ENCODE measurements around the gene S100A7A. TPM values are rescaled to one million over a fixed set of nuclear protein-coding genes. Genes with fewer than 3 reads are reported as not detected.

S100A7A gene
- polyA plus RNA-seq (2013, experiment 1 of 2) = not detected
- not detected for polyA plus RNA-seq (2013, experiment 2 of 2)

- no peak within 1 kb of the TSS for H3K4me3 ChIP-seq (ENCODE audit: low read length)
- H3K36me3 ChIP-seq (ENCODE audit: insufficient read depth, low read length) = no peaks in the 10 kb centered on the region
- H3K4me1 ChIP-seq (ENCODE audit: insufficient read depth, low read length) = no peaks in the 10 kb centered on the region
- H3K9ac ChIP-seq (ENCODE audit: low read depth, low read length) = no peak within 1 kb of the TSS
- no peaks in the 10 kb centered on the region; the same call in 1 of the 2 replicates for H3K27me3 ChIP-seq (ENCODE audit: insufficient read depth, low read length)
- no peak within 1 kb of the TSS for H3K27ac ChIP-seq (ENCODE audit: low read depth, low read length)
- WGBS = 82% methylated on average over 6 of the region's 6 CpGs
- no peaks in the 10 kb centered on the region for H3K9me3 ChIP-seq (ENCODE audit: insufficient read depth, low read depth, low read length)
Observed at GRCh38 chr1:153415850-153416570, at the start of gene S100A7A. Gene S100A7A, plus strand, starts transcription at chr1:153416520. Its CDS starts 1,563 bp downstream, at chr1:153418083.

- H3K27ac ChIP-seq (ENCODE audit: low read depth, low read length) = no peak overlapping the region
- H3K4me1 ChIP-seq (ENCODE audit: insufficient read depth, low read length) = no peaks in the 10 kb centered on the region
- no peak overlapping the region for H3K4me3 ChIP-seq (ENCODE audit: low read length)
- H3K9ac ChIP-seq (ENCODE audit: low read depth, low read length) = no peak overlapping the region
- WGBS = 80% methylated on average over 2 of the region's 2 CpGs
- no peaks in the 10 kb centered on the region; the same call in 1 of the 2 replicates for H3K27me3 ChIP-seq (ENCODE audit: insufficient read depth, low read length)
- H3K9me3 ChIP-seq (ENCODE audit: insufficient read depth, low read depth, low read length) = no peaks in the 10 kb centered on the region
- H3K36me3 ChIP-seq (ENCODE audit: insufficient read depth, low read length) = no peaks in the 10 kb centered on the region
Observed at GRCh38 chr1:153367090-153367489, 49.2 kb upstream of the S100A7A start.

GRCh38 chr1:153368495-153368894, 47.8 kb upstream of the S100A7A start:
- Histone ChIP-seq H3K9me3 (ENCODE audit: insufficient read depth, low read depth, low read length) (no peaks in the 10 kb centered on the region), H3K4me3 (ENCODE audit: low read length) (no peak overlapping the region), H3K27ac (ENCODE audit: low read depth, low read length) (no peak overlapping the region), H3K9ac (ENCODE audit: low read depth, low read length) (no peak overlapping the region), H3K27me3 (ENCODE audit: insufficient read depth, low read length) (no peaks in the 10 kb centered on the region; the same call in 1 of the 2 replicates), H3K4me1 (ENCODE audit: insufficient read depth, low read length) (no peaks in the 10 kb centered on the region), H3K36me3 (ENCODE audit: insufficient read depth, low read length) (no peaks in the 10 kb centered on the region)
- WGBS = 86% methylated on average over 1 of the region's 2 CpGs

- Histone ChIP-seq H3K9ac (ENCODE audit: low read depth, low read length) (no peak overlapping the region), H3K4me3 (ENCODE audit: low read length) (no peak overlapping the region), H3K27me3 (ENCODE audit: insufficient read depth, low read length) (no peaks in the 10 kb centered on the region; the same call in 1 of the 2 replicates), H3K4me1 (ENCODE audit: insufficient read depth, low read length) (no peaks in the 10 kb centered on the region), H3K9me3 (ENCODE audit: insufficient read depth, low read depth, low read length) (no peaks in the 10 kb centered on the region), H3K36me3 (ENCODE audit: insufficient read depth, low read length) (no peaks in the 10 kb centered on the region), H3K27ac (ENCODE audit: low read depth, low read length) (no peak overlapping the region)
- 85% methylated on average over 3 of the region's 3 CpGs for WGBS
Observed at GRCh38 chr1:153370146-153370545, 46.2 kb upstream of the S100A7A start.

GRCh38 chr1:153371231-153371630, 45.1 kb upstream of the S100A7A start:
- 100% methylated on average over 1 of the region's 1 CpG for whole genome bisulfite sequencing

GRCh38 chr1:153372571-153372970, 43.7 kb upstream of the S100A7A start:
- Histone ChIP-seq H3K9me3 (ENCODE audit: insufficient read depth, low read depth, low read length) (0 out of 2 replicates have a peak, but pooled peaks cover 3% of the 10 kb centered on the region), H3K4me1 (ENCODE audit: insufficient read depth, low read length) (no peaks in the 10 kb centered on the region), H3K4me3 (ENCODE audit: low read length) (no peak overlapping the region), H3K9ac (ENCODE audit: low read depth, low read length) (no peak overlapping the region), H3K36me3 (ENCODE audit: insufficient read depth, low read length) (no peaks in the 10 kb centered on the region), H3K27me3 (ENCODE audit: insufficient read depth, low read length) (no peaks in the 10 kb centered on the region; the same call in 1 of the 2 replicates), H3K27ac (ENCODE audit: low read depth, low read length) (no peak overlapping the region)
- WGBS = 88% methylated on average over 2 of the region's 2 CpGs

More at GRCh38 chr1:153371231-153371630, 45.1 kb upstream of the S100A7A start:
- Histone ChIP-seq H3K36me3 (ENCODE audit: insufficient read depth, low read length) (no peaks in the 10 kb centered on the region), H3K9me3 (ENCODE audit: insufficient read depth, low read depth, low read length) (no peaks in the 10 kb centered on the region), H3K27ac (ENCODE audit: low read depth, low read length) (no peak overlapping the region), H3K4me1 (ENCODE audit: insufficient read depth, low read length) (no peaks in the 10 kb centered on the region), H3K4me3 (ENCODE audit: low read length) (no peak overlapping the region), H3K9ac (ENCODE audit: low read depth, low read length) (no peak overlapping the region), H3K27me3 (ENCODE audit: insufficient read depth, low read length) (no peaks in the 10 kb centered on the region; the same call in 1 of the 2 replicates)

- Histone ChIP-seq H3K27ac (ENCODE audit: low read depth, low read length) (no peak overlapping the region), H3K9ac (ENCODE audit: low read depth, low read length) (no peak overlapping the region), H3K36me3 (ENCODE audit: insufficient read depth, low read length) (no peaks in the 10 kb centered on the region), H3K9me3 (ENCODE audit: insufficient read depth, low read depth, low read length) (0 out of 2 replicates have a peak, but pooled peaks cover 3% of the 10 kb centered on the region), H3K27me3 (ENCODE audit: insufficient read depth, low read length) (no peaks in the 10 kb centered on the region), H3K4me3 (ENCODE audit: low read length) (no peak overlapping the region), H3K4me1 (ENCODE audit: insufficient read depth, low read length) (no peaks in the 10 kb centered on the region)
- 77% methylated on average over 1 of the region's 2 CpGs for WGBS
Observed at GRCh38 chr1:153374071-153374470, 42.2 kb upstream of the S100A7A start.

- H3K9me3 ChIP-seq (ENCODE audit: insufficient read depth, low read depth, low read length) = 0 out of 2 replicates have a peak, but pooled peaks cover 3% of the 10 kb centered on the region
- no peak within 1 kb of the TSS for H3K27ac ChIP-seq (ENCODE audit: low read depth, low read length)
- no peaks in the 10 kb centered on the region for H3K27me3 ChIP-seq (ENCODE audit: insufficient read depth, low read length)
- WGBS = 89% methylated on average over 1 of the region's 1 CpG
- no peaks in the 10 kb centered on the region for H3K4me1 ChIP-seq (ENCODE audit: insufficient read depth, low read length)
- H3K4me3 ChIP-seq (ENCODE audit: low read length) = no peak within 1 kb of the TSS
- no peaks in the 10 kb centered on the region for H3K36me3 ChIP-seq (ENCODE audit: insufficient read depth, low read length)
- H3K9ac ChIP-seq (ENCODE audit: low read depth, low read length) = no peak within 1 kb of the TSS
Observed at GRCh38 chr1:153375511-153375910, 40.8 kb upstream of the S100A7A start, which contains the start of gene S100A12. Gene S100A12, minus strand, starts transcription at chr1:153375621. Its CDS starts 1,029 bp downstream, at chr1:153374592.

- H3K27me3 ChIP-seq (ENCODE audit: insufficient read depth, low read length) = no peaks in the 10 kb centered on the region
- no peak overlapping the region for H3K27ac ChIP-seq (ENCODE audit: low read depth, low read length)
- 92% methylated on average over 10 of the region's 10 CpGs for WGBS
- no peaks in the 10 kb centered on the region for H3K36me3 ChIP-seq (ENCODE audit: insufficient read depth, low read length)
- H3K4me3 ChIP-seq (ENCODE audit: low read length) = no peak overlapping the region
- no peaks in the 10 kb centered on the region for H3K4me1 ChIP-seq (ENCODE audit: insufficient read depth, low read length)
- H3K9me3 ChIP-seq (ENCODE audit: insufficient read depth, low read depth, low read length) = 0 out of 2 replicates have a peak, but pooled peaks cover 3% of the 10 kb centered on the region
- no peak overlapping the region for H3K9ac ChIP-seq (ENCODE audit: low read depth, low read length)
Observed at GRCh38 chr1:153379591-153379990, 36.7 kb upstream of the S100A7A start.

GRCh38 chr1:153380711-153381110, 35.6 kb upstream of the S100A7A start:
- H3K9ac ChIP-seq (ENCODE audit: low read depth, low read length) = no peak overlapping the region
- no peaks in the 10 kb centered on the region for H3K27me3 ChIP-seq (ENCODE audit: insufficient read depth, low read length)
- WGBS = 95% methylated on average over 22 of the region's 23 CpGs
- 0 out of 2 replicates have a peak, but pooled peaks cover 3% of the 10 kb centered on the region for H3K9me3 ChIP-seq (ENCODE audit: insufficient read depth, low read depth, low read length)
- no peaks in the 10 kb centered on the region for H3K36me3 ChIP-seq (ENCODE audit: insufficient read depth, low read length)
- no peak overlapping the region for H3K4me3 ChIP-seq (ENCODE audit: low read length)
- no peak overlapping the region for H3K27ac ChIP-seq (ENCODE audit: low read depth, low read length)
- H3K4me1 ChIP-seq (ENCODE audit: insufficient read depth, low read length) = no peaks in the 10 kb centered on the region

GRCh38 chr1:153384958-153385580, 31.3 kb upstream of the S100A7A start:
- no peak overlapping the region for H3K27ac ChIP-seq (ENCODE audit: low read depth, low read length)
- WGBS = 86% methylated on average over 4 of the region's 4 CpGs
- H3K27me3 ChIP-seq (ENCODE audit: insufficient read depth, low read length) = no peaks in the 10 kb centered on the region
- no peaks in the 10 kb centered on the region for H3K4me1 ChIP-seq (ENCODE audit: insufficient read depth, low read length)
- no peaks in the 10 kb centered on the region for H3K9me3 ChIP-seq (ENCODE audit: insufficient read depth, low read depth, low read length)
- no peak overlapping the region for H3K4me3 ChIP-seq (ENCODE audit: low read length)
- H3K36me3 ChIP-seq (ENCODE audit: insufficient read depth, low read length) = no peaks in the 10 kb centered on the region
- no peak overlapping the region for H3K9ac ChIP-seq (ENCODE audit: low read depth, low read length)
